GM12878 (cell line): ENCODE results near the gene VWA3B. TPM values are rescaled to one million over a fixed set of nuclear protein-coding genes. Genes with fewer than 3 reads are reported as not detected.

ENCODE experiments used
- ATAC-seq: fragments of 200-7000 bp; cut with Tn5 transposase; 3 replicates; pipeline ENCODE4 v1.9.1; 2020; ENCODE audit warnings: mild to moderate bottlenecking, moderate library complexity
- BruUV-seq: library from RNA; stranded (reverse); fragments of 400-500 nt; replicated peaks from 2 replicates; lab custom pipeline; 2021; lab: Mats Ljungman, UMichigan
- CTCF ChIA-PET: fragments of 300-600 bp; sonication (Branson Sonifier 250); formaldehyde crosslinking; extraction: SDS; loops from one replicate; lab custom pipeline; 2021; ENCODE audit warnings: inconsistent platforms; lab: Yijun Ruan, JAX
- POLR2A ChIA-PET: fragments of 350-600 bp; formaldehyde crosslinking; extraction: SDS; loops from one replicate; lab custom pipeline; 2021; ENCODE audit warnings: inconsistent platforms; lab: Charles Lee
- RAD21 ChIA-PET: fragments of 300-600 bp; sonication (Branson Sonifier 250); formaldehyde crosslinking; loops from one replicate; lab custom pipeline; 2023; ENCODE audit warnings: antibody characterized with exemption; ENCODE audit not compliant: unreplicated experiment; lab: Charles Lee
- SMC1A ChIA-PET: fragments of 300-600 bp; sonication (Branson Sonifier 250); formaldehyde crosslinking; loops from one replicate; lab custom pipeline; 2023; ENCODE audit not compliant: unreplicated experiment, uncharacterized antibody; lab: Charles Lee
- DNase-seq: peaks from one replicate; pipeline ENCODE4 v3.0.0-alpha.2; 2011; ENCODE audit warnings: low read depth, low spot score
- FAIRE-seq: peaks from 3 replicates; lab custom pipeline; 2011; peaks lifted over from hg19 to GRCh38; lab: Jason Lieb, UNC
- H2AFZ ChIP-seq: 2 replicates; pipeline ENCODE4 v1.6.0; 2011; ENCODE audit warnings: low read depth, low read length, control low read depth; ENCODE audit not compliant: control insufficient read depth
- H3K27ac ChIP-seq: 2 replicates; pipeline ENCODE4 v1.5.1; 2011; ENCODE audit warnings: control low read depth; ENCODE audit not compliant: control insufficient read depth, insufficient read depth
- H3K27me3 ChIP-seq, 2 experiments: replicated peaks in 1 of 2; 2 replicates each; pipeline versions ENCODE4 v1.6.0 to v1.6.1; 2011; ENCODE audit warnings: low read length in 1 of 2; ENCODE audit not compliant: control insufficient read depth in 2 of 2, insufficient read depth in 2 of 2
- H3K36me3 ChIP-seq, 2 experiments: 2 replicates each; pipeline ENCODE4 v1.5.1; 2011; ENCODE audit warnings: low read length in 1 of 2; ENCODE audit not compliant: control insufficient read depth in 2 of 2, insufficient read depth in 2 of 2
- H3K4me1 ChIP-seq: 2 replicates; pipeline ENCODE4 v1.6.1; 2011; ENCODE audit warnings: mild to moderate bottlenecking, low read length, moderate library complexity, mixed read lengths; ENCODE audit not compliant: control insufficient read depth, insufficient read depth
- H3K4me2 ChIP-seq: 2 replicates; pipeline ENCODE4 v1.6.0; 2011; ENCODE audit warnings: control low read depth; ENCODE audit not compliant: control insufficient read depth, insufficient read depth
- H3K4me3 ChIP-seq: fragments of 200-600 bp; sonication (generic); 2 replicates; pipeline ENCODE4 v1.5.1; 2016
- H3K79me2 ChIP-seq: 2 replicates; pipeline ENCODE4 v1.6.0; 2011; ENCODE audit warnings: low read length; ENCODE audit not compliant: control insufficient read depth, insufficient read depth
- H3K9ac ChIP-seq: 2 replicates; pipeline ENCODE4 v1.8.0; 2011; ENCODE audit warnings: low read length, control low read depth, mixed read lengths; ENCODE audit not compliant: control insufficient read depth, insufficient read depth
- H3K9me3 ChIP-seq: replicated peaks from 3 replicates; pipeline ENCODE4 v1.5.1; 2011; ENCODE audit warnings: mild to moderate bottlenecking, low read length; ENCODE audit not compliant: control insufficient read depth, insufficient read depth
- H4K20me1 ChIP-seq: 2 replicates; pipeline ENCODE4 v1.6.0; 2011; ENCODE audit not compliant: control insufficient read depth, insufficient read depth
- BMI1 ChIP-seq: fragments of 450-650 bp; IDR thresholded peaks from 2 replicates; pipeline ENCODE4 v1.6.1; 2016; ENCODE audit warnings: mild to moderate bottlenecking, moderate library complexity, borderline replicate concordance
- CHD4 ChIP-seq: fragments of 200-600 bp; sonication (generic); IDR thresholded peaks from 2 replicates; pipeline ENCODE4 v1.6.1; 2016; ENCODE audit warnings: mild to moderate bottlenecking
- EP300 ChIP-seq, 2 experiments: fragments of 150-350 bp in 1 of 2; IDR thresholded peaks; 2 replicates each; pipeline ENCODE4 v1.6.1; 2011 to 2012; ENCODE audit warnings: low read depth in 2 of 2, low read length in 2 of 2, borderline replicate concordance in 1 of 2, improper control_type of control experiment in 1 of 2, inconsistent platforms in 1 of 2; ENCODE audit not compliant: control insufficient read depth in 1 of 2
- HCFC1 ChIP-seq: fragments of 150-350 bp; IDR thresholded peaks from 2 replicates; pipeline ENCODE4 v1.6.1; 2014; ENCODE audit warnings: low read length
- IRF4 ChIP-seq: IDR thresholded peaks from 2 replicates; pipeline ENCODE4 v1.6.1; 2011; ENCODE audit warnings: low read depth, low read length
- MEF2B ChIP-seq: fragments of 450-650 bp; IDR thresholded peaks from 2 replicates; pipeline ENCODE4 v1.6.1; 2018; ENCODE audit warnings: mild to moderate bottlenecking, moderate library complexity; ENCODE audit not compliant: partially characterized antibody, poor library complexity, severe bottlenecking
- MYC ChIP-seq: IDR thresholded peaks from 2 replicates; pipeline ENCODE4 v1.6.1; 2011; ENCODE audit warnings: mild to moderate bottlenecking, low read length, moderate library complexity, inconsistent platforms; ENCODE audit not compliant: insufficient read depth, insufficient replicate concordance, insufficient read length, severe bottlenecking
- NR2C2 ChIP-seq: IDR thresholded peaks from 2 replicates; pipeline ENCODE4 v1.6.1; 2011; ENCODE audit warnings: borderline replicate concordance, low read depth; ENCODE audit not compliant: control insufficient read depth, insufficient read length
- PAX5 ChIP-seq: IDR thresholded peaks from 2 replicates; pipeline ENCODE4 v1.6.1; 2011; ENCODE audit warnings: low read depth, low read length, borderline replicate concordance
- SMC3 ChIP-seq: IDR thresholded peaks from 2 replicates; pipeline ENCODE4 v1.6.1; 2011; ENCODE audit warnings: low read length, improper control_type of control experiment, borderline replicate concordance
- SP1 ChIP-seq: IDR thresholded peaks from one replicate; pipeline ENCODE4 v1.6.1; 2011; ENCODE audit warnings: low read depth, low read length
- SPI1 ChIP-seq: IDR thresholded peaks from 2 replicates; pipeline ENCODE4 v1.6.1; 2011; ENCODE audit warnings: low read depth, mild to moderate bottlenecking, low read length, moderate library complexity, borderline replicate concordance; ENCODE audit not compliant: insufficient read depth
- SREBF2 ChIP-seq: IDR thresholded peaks from 2 replicates; pipeline ENCODE4 v1.6.1; 2012; ENCODE audit warnings: mild to moderate bottlenecking, low read length
- WGBS: methylation state at CpG from one replicate; pipeline ENCODE4 v1.1.6; 2016; ENCODE audit warnings: low lambda C conversion rate; ENCODE audit not compliant: insufficient replicate concordance, insufficient coverage; ENCODE audit errors: missing lambda C conversion rate; 5-methylcytosine and 5-hydroxymethylcytosine counted together
- in situ Hi-C: fragments of 300-500 bp; cut with MboI; formaldehyde crosslinking; loops from 9 replicates; pipeline ENCODE4 v1.14.3; 2018; ENCODE audit warnings: mixed read lengths
- intact Hi-C: fragments of 100-400 bp; cut with micrococcal nuclease; formaldehyde crosslinking; loops from one replicate; pipeline ENCODE4 v1.14.2; 2022; ENCODE audit not compliant: unreplicated experiment
- polyA plus RNA-seq, 11 experiments: library from polyadenylated mRNA; depleted of rRNA in 4 of 11; unstranded in 6 of 11; stranded (reverse) in 5 of 11; fragments of >200 nt; fragmentation: Nextera tagmentation in 4 of 11; fragmentation: Illumina TruSeq in 1 of 11; extraction: Ambion mirVana in 4 of 11; extraction: Trizol in 1 of 11; gene quantifications; 1 replicate in 1 of 11; 2 replicates in 10 of 11; pipeline versions ENCODE4 v1.2.1 to v1.2.3, GENCODE V29; 2011 to 2016; ENCODE audit warnings: inconsistent platforms in 2 of 11, missing spikeins in 2 of 11, low read depth in 1 of 11
- total RNA-seq, 4 experiments: library from RNA; depleted of rRNA in 3 of 4; stranded (reverse); fragments of >200 nt in 3 of 4; fragmentation: Illumina TruSeq in 1 of 4; extraction: Trizol in 1 of 4; gene quantifications; 2 replicates each; pipeline versions ENCODE4 v1.2.1 to v1.2.3, GENCODE V29; 2013 to 2021

VWA3B gene
- total and polyA plus RNA-seq, 10 of the 15 experiments (the other 5 are each of a cell fraction or from before 2014, with no cell fraction given): 0.04 to 0.86 (median 0.19) TPM; not detected in 4

- H3K4me2 ChIP-seq: no peak overlapping the region
- H2AFZ ChIP-seq: no peak overlapping the region
- ChIA-PET RAD21 (no interaction called here), SMC1A (no interaction called here)
- in situ Hi-C loops (no loop called here), intact Hi-C loops (no loop called here)
- no peaks in the 10 kb centered on the region for H3K79me2 ChIP-seq
- no peaks in the 10 kb centered on the region for H3K4me1 ChIP-seq
- DNase-seq (no peak), FAIRE-seq (no peak)
- peaks cover 8 to 16% of the 10 kb centered on the region in 2 experiments for H3K27me3 ChIP-seq
- H3K9ac ChIP-seq: no peak overlapping the region
- WGBS: 21% methylated on average over 48 of the region's 54 CpGs
- H3K36me3 ChIP-seq: no peaks in the 10 kb centered on the region
- BruUV-seq: no TSS peak
- no peaks in the 10 kb centered on the region; the same call in 2 of the 3 replicates for H3K9me3 ChIP-seq
- no peak for TF ChIP-seq PAX5
- TF ChIP-seq, all 136 proteins: peak for 0
- ChIA-PET POLR2A (no interaction called here), CTCF (no interaction called here)
- no peak for ATAC-seq
- no peak overlapping the region for H3K4me3 ChIP-seq
- no peak overlapping the region for H3K27ac ChIP-seq
- no peaks in the 10 kb centered on the region for H4K20me1 ChIP-seq
These were observed 260.5 kb downstream of the VWA3B start for GRCh38 chr2:98347298-98348065.

- Histone ChIP-seq H3K9ac (no peak overlapping the region), H3K27me3 (peaks cover 8 to 16% of the 10 kb centered on the region in 2 experiments), H3K27ac (no peak overlapping the region), H4K20me1 (no peaks in the 10 kb centered on the region), H3K9me3 (no peaks in the 10 kb centered on the region; the same call in 2 of the 3 replicates), H3K79me2 (no peaks in the 10 kb centered on the region), H3K4me1 (no peaks in the 10 kb centered on the region), H3K4me2 (no peak overlapping the region), H3K36me3 (no peaks in the 10 kb centered on the region), H3K4me3 (no peak overlapping the region), H2AFZ (no peak overlapping the region)
- no peak for TF ChIP-seq IRF4
- no peak for TF ChIP-seq NR2C2
- no peak for TF ChIP-seq HCFC1
- TF ChIP-seq BMI1: peak; percentile 40; the same call in 1 of the 2 replicates
- no peak for TF ChIP-seq MEF2B
- no peak for TF ChIP-seq SMC3
- no peak for TF ChIP-seq EP300 (IDR thresholded peaks at IDR 0.05; ENCODE audit: borderline replicate concordance in 1 of 2, control insufficient read depth in 1 of 2, low read depth in 2 of 2, low read length in 2 of 2)
- TF ChIP-seq SP1: no peak
- no peak for TF ChIP-seq MYC
- TF ChIP-seq SREBF2: no peak
- TF ChIP-seq SPI1: peak; percentile 48
- no peak for TF ChIP-seq CHD4
- CTCF ChIA-PET: no interaction called here
- SMC1A ChIA-PET: no interaction called here
- DNase-seq: no peak
- BruUV-seq: no TSS peak
- ATAC-seq: peak; percentile 22; the same call in 2 of the 3 replicates
- RAD21 ChIA-PET: no interaction called here
- intact Hi-C loops (no loop called here), in situ Hi-C loops (no loop called here)
- no peak for FAIRE-seq
- WGBS: 5% methylated on average over 15 of the region's 15 CpGs
- POLR2A ChIA-PET: no interaction called here
These were observed 261.1 kb downstream of the VWA3B start for GRCh38 chr2:98348066-98348561.
